A549 (cell line): Measurements from ENCODE around the gene UBC. TPM values are rescaled to one million over a fixed set of nuclear protein-coding genes. Genes with fewer than 3 reads are reported as not detected.

Experiments used
- CBX2 ChIP-seq: fragments of 200-600 bp; sonication (generic); IDR thresholded peaks from 2 replicates; pipeline ENCODE4 v1.6.1; 2016; ENCODE audit warnings: low read depth, mild to moderate bottlenecking, borderline replicate concordance
- EHF ChIP-seq: fragments of 250-450 bp; sonication (Bioruptor Pico); IDR thresholded peaks from 2 replicates; pipeline ENCODE4 v1.5.0; 2020; ENCODE audit warnings: mild to moderate bottlenecking
- EHMT2 ChIP-seq: fragments of 200-600 bp; sonication (generic); IDR thresholded peaks from 2 replicates; pipeline ENCODE4 v1.6.1; 2016; ENCODE audit warnings: antibody characterized with exemption, low read depth, mild to moderate bottlenecking, moderate library complexity
- FOSL2 ChIP-seq, 2 experiments: fragments of 450-650 bp in 1 of 2; fragments of >200 bp in 1 of 2; sonication (Bioruptor Twin) in 1 of 2; formaldehyde crosslinking; IDR thresholded peaks; 2 replicates each; pipeline versions ENCODE4 v1.5.0 to v1.6.1; 2016 to 2020; ENCODE audit warnings: mild to moderate bottlenecking in 1 of 2, moderate library complexity in 1 of 2
- FOXS1 ChIP-seq: fragments of 250-450 bp; sonication (Bioruptor Pico); IDR thresholded peaks from 2 replicates; pipeline ENCODE4 v1.5.0; 2020; ENCODE audit warnings: mild to moderate bottlenecking, moderate library complexity
- GATA3 ChIP-seq: IDR thresholded peaks from 2 replicates; pipeline ENCODE4 v1.6.1; 2012; ENCODE audit warnings: borderline replicate concordance
- HEYL ChIP-seq: fragments of 250-450 bp; sonication (Bioruptor Pico); IDR thresholded peaks from 2 replicates; pipeline ENCODE4 v1.8.0; 2021; ENCODE audit warnings: mild to moderate bottlenecking, moderate library complexity
- HOXB13 ChIP-seq: fragments of 250-450 bp; sonication (Bioruptor Pico); IDR thresholded peaks from 2 replicates; pipeline ENCODE4 v1.5.0; 2020; ENCODE audit warnings: low read depth, mild to moderate bottlenecking, moderate library complexity
- KDM5A ChIP-seq: fragments of 200-600 bp; sonication (generic); IDR thresholded peaks from 2 replicates; pipeline ENCODE4 v1.6.1; 2016; ENCODE audit warnings: antibody characterized with exemption, mild to moderate bottlenecking
- MAFK ChIP-seq: fragments of 450-650 bp; IDR thresholded peaks from 2 replicates; pipeline ENCODE4 v1.6.1; 2014; ENCODE audit not compliant: partially characterized antibody
- MAZ ChIP-seq: fragments of 150-350 bp; IDR thresholded peaks from 2 replicates; pipeline ENCODE4 v1.6.1; 2014; ENCODE audit warnings: antibody characterized with exemption, low read depth, low read length, borderline replicate concordance
- POLR2AphosphoS2 ChIP-seq: conservative IDR thresholded peaks from 2 replicates; pipeline ENCODE4 v1.6.1; 2012; ENCODE audit warnings: low read length, improper control_type of control experiment, inconsistent platforms
- RAD21 ChIP-seq, 2 experiments: fragments of >200 bp in 1 of 2; sonication (Bioruptor Twin) in 1 of 2; formaldehyde crosslinking in 1 of 2; IDR thresholded peaks in 1 of 2; conservative IDR thresholded peaks in 1 of 2; 2 replicates in 1 of 2; 3 replicates in 1 of 2; pipeline ENCODE4 v1.6.1; 2012 to 2018; ENCODE audit warnings: inconsistent platforms in 1 of 2
- RARB ChIP-seq: fragments of 250-450 bp; sonication (Bioruptor Pico); IDR thresholded peaks from 2 replicates; pipeline ENCODE4 v1.8.0; 2021; ENCODE audit warnings: mild to moderate bottlenecking, moderate library complexity
- RCOR1 ChIP-seq: fragments of 150-350 bp; IDR thresholded peaks from 2 replicates; pipeline ENCODE4 v1.6.1; 2014; ENCODE audit warnings: antibody characterized with exemption, low read length, low read depth
- RNF2 ChIP-seq: fragments of 200-600 bp; sonication (generic); IDR thresholded peaks from 2 replicates; pipeline ENCODE4 v1.6.1; 2016; ENCODE audit warnings: low read depth, mild to moderate bottlenecking, antibody characterized with exemption, moderate library complexity, borderline replicate concordance
- SREBF2 ChIP-seq: fragments of 450-650 bp; IDR thresholded peaks from 2 replicates; pipeline ENCODE4 v1.6.1; 2014; ENCODE audit warnings: mild to moderate bottlenecking, moderate library complexity
- TP53 ChIP-seq: fragments of 250-450 bp; sonication (Bioruptor Pico); IDR thresholded peaks from 2 replicates; pipeline ENCODE4 v1.5.0; 2021; ENCODE audit warnings: mild to moderate bottlenecking, moderate library complexity
- ZNF302 ChIP-seq: fragments of 250-450 bp; sonication (Bioruptor Pico); IDR thresholded peaks from 2 replicates; pipeline ENCODE4 v1.9.0; 2021; ENCODE audit warnings: inconsistent platforms, mild to moderate bottlenecking, moderate library complexity
- ZSCAN20 ChIP-seq: fragments of 250-450 bp; sonication (Bioruptor Pico); IDR thresholded peaks from 2 replicates; pipeline ENCODE4 v1.8.0; 2022; ENCODE audit warnings: mild to moderate bottlenecking, moderate library complexity
- polyA plus RNA-seq, 4 experiments: library from polyadenylated mRNA; depleted of rRNA in 3 of 4; stranded (reverse); fragments of >200 nt; fragmentation: RNase III in 1 of 4; extraction: RNeasy Plus Mini Kit Qiagen cat#74134 plus additional on column Dnase treatment in 1 of 4; gene quantifications; 2 replicates in 3 of 4; 3 replicates in 1 of 4; pipeline ENCODE4 v1.2.3, GENCODE V29; 2011 to 2017
- TF ChIP-seq, protein P1 (sequence below): fragments of 200-600 bp; sonication (generic); IDR thresholded peaks from 2 replicates; pipeline ENCODE4 v1.6.1; 2016; ENCODE audit warnings: antibody characterized with exemption, mild to moderate bottlenecking, moderate library complexity
- TF ChIP-seq, protein P2 (sequence below): IDR thresholded peaks from 2 replicates; pipeline ENCODE4 v1.6.1; 2012
- TF ChIP-seq, protein P3 (sequence below): fragments of 450-650 bp; IDR thresholded peaks from 2 replicates; pipeline ENCODE4 v1.6.1; 2014; ENCODE audit warnings: antibody characterized with exemption
- TF ChIP-seq, protein P4 (sequence below): fragments of 150-350 bp; IDR thresholded peaks from 2 replicates; pipeline ENCODE4 v1.6.1; 2014; ENCODE audit warnings: low read depth, mild to moderate bottlenecking, low read length
- TF ChIP-seq, protein P5 (sequence below): fragments of >200 bp; sonication (Bioruptor Twin); formaldehyde crosslinking; IDR thresholded peaks from 3 replicates; pipeline ENCODE4 v1.5.1; 2016

UBC gene
- polyA plus RNA-seq, 2 of the 4 experiments (the other 2 are of a cell fraction) = 993 to 2,000 TPM

DNA sequence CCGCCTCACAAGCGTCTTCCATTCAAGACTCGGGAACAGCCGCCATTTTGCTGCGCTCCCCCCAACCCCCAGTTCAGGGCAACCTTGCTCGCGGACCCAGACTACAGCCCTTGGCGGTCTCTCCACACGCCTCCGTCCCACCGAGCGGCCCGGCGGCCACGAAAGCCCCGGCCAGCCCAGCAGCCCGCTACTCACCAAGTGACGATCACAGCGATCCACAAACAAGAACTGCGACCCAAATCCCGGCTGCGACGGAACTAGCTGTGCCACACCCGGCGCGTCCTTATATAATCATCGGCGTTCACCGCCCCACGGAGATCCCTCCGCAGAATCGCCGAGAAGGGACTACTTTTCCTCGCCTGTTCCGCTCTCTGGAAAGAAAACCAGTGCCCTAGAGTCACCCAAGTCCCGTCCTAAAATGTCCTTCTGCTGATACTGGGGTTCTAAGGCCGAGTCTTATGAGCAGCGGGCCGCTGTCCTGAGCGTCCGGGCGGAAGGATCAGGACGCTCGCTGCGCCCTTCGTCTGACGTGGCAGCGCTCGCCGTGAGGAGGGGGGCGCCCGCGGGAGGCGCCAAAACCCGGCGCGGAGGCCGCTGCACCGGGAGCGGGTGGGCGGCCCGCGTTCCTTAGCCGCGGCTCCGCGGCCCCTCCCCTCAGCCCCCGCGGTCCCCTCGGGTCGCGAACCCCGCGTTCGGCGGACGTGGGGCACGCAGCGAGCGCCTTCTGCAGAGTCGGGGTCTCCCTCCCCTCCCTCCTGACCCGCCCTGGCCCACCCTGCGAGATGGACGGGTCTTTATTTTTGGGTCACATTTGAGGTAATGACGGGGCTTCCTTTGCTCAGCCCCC lies at the start of gene UBC (continued):
- TF ChIP-seq, protein P1, sequence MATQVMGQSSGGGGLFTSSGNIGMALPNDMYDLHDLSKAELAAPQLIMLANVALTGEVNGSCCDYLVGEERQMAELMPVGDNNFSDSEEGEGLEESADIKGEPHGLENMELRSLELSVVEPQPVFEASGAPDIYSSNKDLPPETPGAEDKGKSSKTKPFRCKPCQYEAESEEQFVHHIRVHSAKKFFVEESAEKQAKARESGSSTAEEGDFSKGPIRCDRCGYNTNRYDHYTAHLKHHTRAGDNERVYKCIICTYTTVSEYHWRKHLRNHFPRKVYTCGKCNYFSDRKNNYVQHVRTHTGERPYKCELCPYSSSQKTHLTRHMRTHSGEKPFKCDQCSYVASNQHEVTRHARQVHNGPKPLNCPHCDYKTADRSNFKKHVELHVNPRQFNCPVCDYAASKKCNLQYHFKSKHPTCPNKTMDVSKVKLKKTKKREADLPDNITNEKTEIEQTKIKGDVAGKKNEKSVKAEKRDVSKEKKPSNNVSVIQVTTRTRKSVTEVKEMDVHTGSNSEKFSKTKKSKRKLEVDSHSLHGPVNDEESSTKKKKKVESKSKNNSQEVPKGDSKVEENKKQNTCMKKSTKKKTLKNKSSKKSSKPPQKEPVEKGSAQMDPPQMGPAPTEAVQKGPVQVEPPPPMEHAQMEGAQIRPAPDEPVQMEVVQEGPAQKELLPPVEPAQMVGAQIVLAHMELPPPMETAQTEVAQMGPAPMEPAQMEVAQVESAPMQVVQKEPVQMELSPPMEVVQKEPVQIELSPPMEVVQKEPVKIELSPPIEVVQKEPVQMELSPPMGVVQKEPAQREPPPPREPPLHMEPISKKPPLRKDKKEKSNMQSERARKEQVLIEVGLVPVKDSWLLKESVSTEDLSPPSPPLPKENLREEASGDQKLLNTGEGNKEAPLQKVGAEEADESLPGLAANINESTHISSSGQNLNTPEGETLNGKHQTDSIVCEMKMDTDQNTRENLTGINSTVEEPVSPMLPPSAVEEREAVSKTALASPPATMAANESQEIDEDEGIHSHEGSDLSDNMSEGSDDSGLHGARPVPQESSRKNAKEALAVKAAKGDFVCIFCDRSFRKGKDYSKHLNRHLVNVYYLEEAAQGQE = peak; percentile 67
- TF ChIP-seq MAFK (no peak), ZSCAN20 (CRISPR knock-in tag) (peak; percentile 73; the same call in 1 of the 2 replicates), FOXS1 (CRISPR knock-in tag) (0 out of 2 replicates have a peak, but pooled peaks have one; percentile 36), ZNF302 (CRISPR knock-in tag) (peak; percentile 14; the same call in 1 of the 2 replicates), CBX2 (no peak), RAD21 (conservative IDR thresholded peaks at IDR 0.05 in 1 of 2, IDR thresholded peaks at IDR 0.05 in 1 of 2) (peak in 1 of 2 experiments; percentile 24; a peak in 1 of 5 replicates), EHMT2 (no peak), POLR2AphosphoS2 (0 out of 2 replicates have a peak, but pooled peaks have one; percentile 30), KDM5A (no peak), HOXB13 (CRISPR knock-in tag) (no peak), GATA3 (peak; percentile 68; the same call in 1 of the 2 replicates), RARB (no peak), RNF2 (no peak), MAZ (peak; percentile 74; the same call in 1 of the 2 replicates), SREBF2 (no peak), TP53 (CRISPR knock-in tag) (peak; percentile 95), EHF (0 out of 2 replicates have a peak, but pooled peaks have one; percentile 22), RCOR1 (no peak), FOSL2 (IDR thresholded peaks at IDR 0.05) (peak; percentile 81), FOSL2 (CRISPR knock-in tag; IDR thresholded peaks at IDR 0.05) (peak; percentile 97), HEYL (CRISPR knock-in tag) (peak; percentile 73; the same call in 1 of the 2 replicates)
- TF ChIP-seq, protein P2, sequence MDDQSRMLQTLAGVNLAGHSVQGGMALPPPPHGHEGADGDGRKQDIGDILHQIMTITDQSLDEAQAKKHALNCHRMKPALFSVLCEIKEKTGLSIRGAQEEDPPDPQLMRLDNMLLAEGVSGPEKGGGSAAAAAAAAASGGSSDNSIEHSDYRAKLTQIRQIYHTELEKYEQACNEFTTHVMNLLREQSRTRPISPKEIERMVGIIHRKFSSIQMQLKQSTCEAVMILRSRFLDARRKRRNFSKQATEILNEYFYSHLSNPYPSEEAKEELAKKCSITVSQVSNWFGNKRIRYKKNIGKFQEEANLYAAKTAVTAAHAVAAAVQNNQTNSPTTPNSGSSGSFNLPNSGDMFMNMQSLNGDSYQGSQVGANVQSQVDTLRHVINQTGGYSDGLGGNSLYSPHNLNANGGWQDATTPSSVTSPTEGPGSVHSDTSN = peak; percentile 96
- TF ChIP-seq, protein P3, sequence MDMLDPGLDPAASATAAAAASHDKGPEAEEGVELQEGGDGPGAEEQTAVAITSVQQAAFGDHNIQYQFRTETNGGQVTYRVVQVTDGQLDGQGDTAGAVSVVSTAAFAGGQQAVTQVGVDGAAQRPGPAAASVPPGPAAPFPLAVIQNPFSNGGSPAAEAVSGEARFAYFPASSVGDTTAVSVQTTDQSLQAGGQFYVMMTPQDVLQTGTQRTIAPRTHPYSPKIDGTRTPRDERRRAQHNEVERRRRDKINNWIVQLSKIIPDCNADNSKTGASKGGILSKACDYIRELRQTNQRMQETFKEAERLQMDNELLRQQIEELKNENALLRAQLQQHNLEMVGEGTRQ = no peak
- TF ChIP-seq, protein P4, sequence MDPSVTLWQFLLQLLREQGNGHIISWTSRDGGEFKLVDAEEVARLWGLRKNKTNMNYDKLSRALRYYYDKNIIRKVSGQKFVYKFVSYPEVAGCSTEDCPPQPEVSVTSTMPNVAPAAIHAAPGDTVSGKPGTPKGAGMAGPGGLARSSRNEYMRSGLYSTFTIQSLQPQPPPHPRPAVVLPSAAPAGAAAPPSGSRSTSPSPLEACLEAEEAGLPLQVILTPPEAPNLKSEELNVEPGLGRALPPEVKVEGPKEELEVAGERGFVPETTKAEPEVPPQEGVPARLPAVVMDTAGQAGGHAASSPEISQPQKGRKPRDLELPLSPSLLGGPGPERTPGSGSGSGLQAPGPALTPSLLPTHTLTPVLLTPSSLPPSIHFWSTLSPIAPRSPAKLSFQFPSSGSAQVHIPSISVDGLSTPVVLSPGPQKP = no peak
- TF ChIP-seq, protein P5, sequence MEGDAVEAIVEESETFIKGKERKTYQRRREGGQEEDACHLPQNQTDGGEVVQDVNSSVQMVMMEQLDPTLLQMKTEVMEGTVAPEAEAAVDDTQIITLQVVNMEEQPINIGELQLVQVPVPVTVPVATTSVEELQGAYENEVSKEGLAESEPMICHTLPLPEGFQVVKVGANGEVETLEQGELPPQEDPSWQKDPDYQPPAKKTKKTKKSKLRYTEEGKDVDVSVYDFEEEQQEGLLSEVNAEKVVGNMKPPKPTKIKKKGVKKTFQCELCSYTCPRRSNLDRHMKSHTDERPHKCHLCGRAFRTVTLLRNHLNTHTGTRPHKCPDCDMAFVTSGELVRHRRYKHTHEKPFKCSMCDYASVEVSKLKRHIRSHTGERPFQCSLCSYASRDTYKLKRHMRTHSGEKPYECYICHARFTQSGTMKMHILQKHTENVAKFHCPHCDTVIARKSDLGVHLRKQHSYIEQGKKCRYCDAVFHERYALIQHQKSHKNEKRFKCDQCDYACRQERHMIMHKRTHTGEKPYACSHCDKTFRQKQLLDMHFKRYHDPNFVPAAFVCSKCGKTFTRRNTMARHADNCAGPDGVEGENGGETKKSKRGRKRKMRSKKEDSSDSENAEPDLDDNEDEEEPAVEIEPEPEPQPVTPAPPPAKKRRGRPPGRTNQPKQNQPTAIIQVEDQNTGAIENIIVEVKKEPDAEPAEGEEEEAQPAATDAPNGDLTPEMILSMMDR = no peak
